Measurements from ENCODE around the gene NDUFAF8. TPM values are rescaled to one million over a fixed set of nuclear protein-coding genes. Genes with fewer than 3 reads are reported as not detected.

NDUFAF8 gene
- total RNA-seq, 2 experiments from 2014 or later = 34.6 to 38.6 TPM

DNA sequence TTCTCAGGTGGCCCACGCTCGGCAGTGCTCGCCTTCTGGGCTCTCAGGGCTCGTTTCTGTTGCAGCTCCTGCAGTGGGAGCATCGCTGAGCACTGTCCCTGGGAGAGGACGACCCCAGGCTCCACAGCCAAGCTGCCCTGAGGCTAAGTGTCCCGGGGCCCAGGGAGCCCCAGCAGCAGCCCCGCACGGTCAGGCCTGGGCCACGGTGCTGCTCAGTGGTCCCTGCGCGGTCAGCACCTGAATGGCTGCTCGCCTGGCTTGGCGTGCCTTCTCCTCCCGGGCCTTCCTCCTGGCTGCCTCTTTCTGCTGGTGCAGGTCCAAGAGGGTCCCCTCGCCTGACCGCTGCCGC lies 39.7 kb upstream of the NDUFAF8 start:
- DNase-seq (no peak), ATAC-seq (ENCODE audit: poor library complexity) (no peak)
- Histone ChIP-seq H3K27me3 (ENCODE audit: control insufficient read depth in 1 of 2, insufficient read depth in 2 of 2, low read length in 2 of 2) (no peaks in the 10 kb centered on the region), H3K4me1 (ENCODE audit: insufficient read depth, low read length) (no peaks in the 10 kb centered on the region), H3K9me3 (ENCODE audit: control insufficient read depth in 1 of 2, insufficient read depth in 1 of 2, low read length in 2 of 2) (no peaks in the 10 kb centered on the region), H3K36me3 (ENCODE audit: insufficient read depth, low read length) (peaks cover 2% of the 10 kb centered on the region), H3K4me3 (ENCODE audit: low read length) (no peak overlapping the region), H3K27ac (ENCODE audit: low read depth in 1 of 2, low read length in 2 of 2) (no peak overlapping the region)
- Mint-ChIP-seq H3K4me3 (no peak overlapping the region), H3K9me3 (no peaks in the 10 kb centered on the region), H3K27ac (no peak overlapping the region), H3K4me1 (ENCODE audit: low read depth) (no peaks in the 10 kb centered on the region), H3K36me3 (ENCODE audit: low read depth) (no peaks in the 10 kb centered on the region), H3K27me3 (no peaks in the 10 kb centered on the region)
- TF ChIP-seq, protein P1, sequence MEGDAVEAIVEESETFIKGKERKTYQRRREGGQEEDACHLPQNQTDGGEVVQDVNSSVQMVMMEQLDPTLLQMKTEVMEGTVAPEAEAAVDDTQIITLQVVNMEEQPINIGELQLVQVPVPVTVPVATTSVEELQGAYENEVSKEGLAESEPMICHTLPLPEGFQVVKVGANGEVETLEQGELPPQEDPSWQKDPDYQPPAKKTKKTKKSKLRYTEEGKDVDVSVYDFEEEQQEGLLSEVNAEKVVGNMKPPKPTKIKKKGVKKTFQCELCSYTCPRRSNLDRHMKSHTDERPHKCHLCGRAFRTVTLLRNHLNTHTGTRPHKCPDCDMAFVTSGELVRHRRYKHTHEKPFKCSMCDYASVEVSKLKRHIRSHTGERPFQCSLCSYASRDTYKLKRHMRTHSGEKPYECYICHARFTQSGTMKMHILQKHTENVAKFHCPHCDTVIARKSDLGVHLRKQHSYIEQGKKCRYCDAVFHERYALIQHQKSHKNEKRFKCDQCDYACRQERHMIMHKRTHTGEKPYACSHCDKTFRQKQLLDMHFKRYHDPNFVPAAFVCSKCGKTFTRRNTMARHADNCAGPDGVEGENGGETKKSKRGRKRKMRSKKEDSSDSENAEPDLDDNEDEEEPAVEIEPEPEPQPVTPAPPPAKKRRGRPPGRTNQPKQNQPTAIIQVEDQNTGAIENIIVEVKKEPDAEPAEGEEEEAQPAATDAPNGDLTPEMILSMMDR (IDR thresholded peaks at IDR 0.05) = no peak
- intact Hi-C loops (cut with DNase I, micrococcal nuclease) = no loop called here
- ChIA-PET CTCF (no interaction called here), POLR2A (no interaction called here)

DNA sequence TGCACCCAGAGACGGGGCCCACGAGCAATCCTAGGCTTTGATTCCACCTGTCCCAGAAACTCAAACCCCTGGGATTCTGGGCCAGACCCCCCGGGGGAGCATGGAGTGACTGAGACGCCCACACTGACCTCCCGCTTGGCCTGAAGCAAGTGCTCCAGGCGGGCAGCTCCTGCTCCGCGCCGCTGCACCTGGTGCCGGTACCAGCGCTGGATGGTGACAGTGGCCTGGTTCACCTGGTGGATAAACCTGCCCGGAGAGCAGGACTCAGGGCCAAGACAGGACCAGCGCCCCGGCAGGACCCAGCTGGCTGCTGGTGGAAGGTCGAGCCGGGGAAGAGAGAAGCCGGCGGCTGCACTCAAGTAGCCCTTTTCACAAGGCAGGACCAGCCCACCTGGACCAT lies 38.9 kb upstream of the NDUFAF8 start:
- Histone ChIP-seq H3K4me1 (ENCODE audit: insufficient read depth, low read length) (no peaks in the 10 kb centered on the region), H3K4me3 (ENCODE audit: low read length) (no peak overlapping the region), H3K36me3 (ENCODE audit: insufficient read depth, low read length) (peaks cover 2% of the 10 kb centered on the region), H3K27me3 (ENCODE audit: control insufficient read depth in 1 of 2, insufficient read depth in 2 of 2, low read length in 2 of 2) (no peaks in the 10 kb centered on the region), H3K27ac (ENCODE audit: low read depth in 1 of 2, low read length in 2 of 2) (no peak overlapping the region), H3K9me3 (ENCODE audit: control insufficient read depth in 1 of 2, insufficient read depth in 1 of 2, low read length in 2 of 2) (no peaks in the 10 kb centered on the region)
- Mint-ChIP-seq H3K4me3 (no peak overlapping the region), H3K9me3 (no peaks in the 10 kb centered on the region), H3K27me3 (no peaks in the 10 kb centered on the region), H3K27ac (no peak overlapping the region), H3K36me3 (ENCODE audit: low read depth) (no peaks in the 10 kb centered on the region), H3K4me1 (ENCODE audit: low read depth) (no peaks in the 10 kb centered on the region)
- DNase-seq = no peak
- ChIA-PET CTCF (no interaction called here), POLR2A (no interaction called here)
- intact Hi-C loops (cut with DNase I, micrococcal nuclease) = no loop called here
- ATAC-seq (ENCODE audit: poor library complexity) = no peak
- TF ChIP-seq, protein P1 (IDR thresholded peaks at IDR 0.05) = no peak

DNA sequence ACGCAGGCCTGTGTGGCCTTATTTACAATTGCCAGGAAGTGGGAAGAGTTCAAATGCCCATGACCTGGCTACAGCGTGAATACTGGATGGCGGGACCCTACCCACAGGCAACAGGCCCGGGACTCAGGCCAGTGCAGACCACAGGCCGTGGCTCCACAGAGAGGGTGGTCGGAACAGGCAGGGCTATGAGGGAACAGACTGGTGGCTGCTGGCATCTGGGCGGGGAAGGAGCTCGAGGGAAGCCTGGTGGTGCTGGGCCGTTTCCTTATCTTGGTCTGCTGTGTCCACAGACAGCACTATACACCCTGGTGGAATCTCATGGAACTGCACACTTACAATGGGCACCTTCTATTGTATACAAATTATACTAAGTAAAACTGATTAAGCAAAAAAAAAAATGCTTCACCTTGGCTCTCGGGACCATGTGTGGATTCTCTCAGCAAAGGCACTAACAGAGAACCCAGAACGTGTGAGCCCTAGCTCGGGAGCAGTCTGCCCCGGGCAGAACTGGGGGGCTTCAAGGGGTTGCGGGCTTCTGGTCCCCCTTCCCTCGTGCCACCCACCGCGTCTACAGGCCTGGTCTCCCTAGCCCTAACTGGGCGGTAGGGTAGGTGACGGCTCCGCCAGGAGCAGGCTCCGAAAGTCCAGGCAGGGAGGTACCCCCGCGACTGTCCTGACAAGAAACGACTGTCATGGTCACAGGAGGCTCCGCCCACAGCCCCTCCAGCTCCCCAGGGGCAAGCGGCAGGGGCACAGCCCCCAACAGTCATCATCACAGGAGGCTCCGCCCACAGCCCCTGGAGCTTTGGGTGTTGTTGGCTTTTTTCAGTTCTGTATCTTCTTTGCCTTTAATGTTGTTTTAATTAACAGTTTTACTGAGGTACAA lies 38.2 kb upstream of the NDUFAF8 start:
- Histone ChIP-seq H3K9me3 (ENCODE audit: control insufficient read depth in 1 of 2, insufficient read depth in 1 of 2, low read length in 2 of 2) (no peaks in the 10 kb centered on the region), H3K36me3 (ENCODE audit: insufficient read depth, low read length) (peaks cover 2% of the 10 kb centered on the region), H3K4me3 (ENCODE audit: low read length) (no peak overlapping the region), H3K4me1 (ENCODE audit: insufficient read depth, low read length) (no peaks in the 10 kb centered on the region), H3K27ac (ENCODE audit: low read depth in 1 of 2, low read length in 2 of 2) (no peak overlapping the region), H3K27me3 (ENCODE audit: control insufficient read depth in 1 of 2, insufficient read depth in 2 of 2, low read length in 2 of 2) (no peaks in the 10 kb centered on the region)
- H3K27ac Mint-ChIP-seq = no peak overlapping the region
- intact Hi-C loops (cut with DNase I, micrococcal nuclease) = no loop called here
- no peaks in the 10 kb centered on the region for H3K27me3 Mint-ChIP-seq
- DNase-seq (peak in 3 of 14 experiments; percentile 21 to 56 (median 55)), ATAC-seq (ENCODE audit: poor library complexity) (peak; percentile 58)
- no peaks in the 10 kb centered on the region for H3K9me3 Mint-ChIP-seq
- ChIA-PET CTCF (no interaction called here), POLR2A (no interaction called here)
- no peaks in the 10 kb centered on the region for H3K36me3 Mint-ChIP-seq (ENCODE audit: low read depth)
- H3K4me1 Mint-ChIP-seq (ENCODE audit: low read depth) = no peaks in the 10 kb centered on the region
- no peak overlapping the region for H3K4me3 Mint-ChIP-seq
- TF ChIP-seq, protein P1 (IDR thresholded peaks at IDR 0.05) = no peak

All from CD4-positive, alpha-beta T cell (primary cell).